GM21423 (cell line): ENCODE results near the gene XIRP2.

ENCODE experiments used
- ATAC-seq: cut with Tn5 transposase; IDR thresholded peaks from one replicate; pipeline ENCODE4 v1.9.1; 2021; ENCODE audit warnings: mild to moderate bottlenecking, moderate library complexity; ENCODE audit not compliant: unreplicated experiment

XIRP2 gene

DNA sequence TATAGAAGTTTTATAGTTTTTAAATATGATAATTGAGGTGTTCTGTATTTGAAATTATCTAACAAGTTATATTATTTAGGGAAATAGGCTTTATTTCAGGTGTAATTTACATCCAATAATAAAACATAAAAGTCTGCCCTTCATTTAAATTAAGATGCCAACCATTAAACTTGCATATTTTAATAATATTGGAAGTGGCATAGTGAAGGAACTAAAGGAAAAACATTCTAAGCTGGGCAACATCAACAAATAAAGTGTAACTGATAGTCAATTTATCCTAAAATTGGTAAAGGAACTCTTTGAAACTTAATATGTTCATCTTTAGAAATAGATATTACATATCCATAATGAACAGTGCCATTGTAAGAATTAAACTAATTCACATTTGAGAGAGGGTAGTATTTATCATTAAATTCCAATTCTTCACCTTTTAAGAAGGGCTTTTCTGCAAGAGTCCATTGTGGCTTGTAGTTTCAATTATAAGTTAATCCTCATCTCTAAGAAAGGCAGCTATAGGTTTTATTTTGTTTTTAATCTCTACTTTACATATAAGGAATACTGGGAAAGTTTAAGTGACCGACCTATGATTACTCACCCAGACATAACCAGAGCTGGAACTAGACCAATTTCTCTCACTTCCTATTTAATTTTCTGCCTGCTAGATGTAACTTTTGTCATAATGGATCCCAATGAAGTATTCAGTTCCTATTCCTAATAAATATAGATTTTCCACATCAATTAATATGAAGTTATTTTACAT, 401.6 kb downstream of the XIRP2 start:
- ATAC-seq: no peak

- ATAC-seq: peak; percentile 100
Observed at GRCh38 chr2:167292430-167293171, 404.3 kb downstream of the XIRP2 start, which contains the start of gene B3GALT1. Gene B3GALT1, plus strand, starts transcription at chr2:167293001.

GRCh38 chr2:167293172-167293781, 405.0 kb downstream of the XIRP2 start:
- no peak for ATAC-seq

- ATAC-seq: no peak
Observed at GRCh38 chr2:167293943-167294775, 405.9 kb downstream of the XIRP2 start.

- no peak for ATAC-seq
Observed at GRCh38 chr2:167294776-167295140, 406.5 kb downstream of the XIRP2 start.

DNA sequence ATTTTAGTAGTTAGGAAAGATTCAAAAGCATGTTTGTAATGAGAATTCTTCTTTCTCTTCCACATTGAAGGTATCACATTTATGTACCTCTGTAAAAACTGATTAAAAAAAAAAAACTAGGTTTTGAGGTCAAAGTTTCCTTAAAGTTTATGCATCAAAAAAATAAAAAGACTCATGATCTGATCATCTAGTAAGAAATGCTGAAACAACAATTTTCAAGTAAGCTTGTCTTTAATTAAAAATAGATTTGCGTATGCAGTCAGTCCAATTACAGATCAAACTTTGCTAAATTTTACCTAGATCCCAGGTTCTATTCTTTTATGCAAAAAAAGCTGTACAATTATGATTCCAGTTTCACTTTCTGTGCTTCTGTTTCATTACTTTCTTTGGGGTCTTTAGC, 409.0 kb downstream of the XIRP2 start:
- no peak for ATAC-seq

DNA sequence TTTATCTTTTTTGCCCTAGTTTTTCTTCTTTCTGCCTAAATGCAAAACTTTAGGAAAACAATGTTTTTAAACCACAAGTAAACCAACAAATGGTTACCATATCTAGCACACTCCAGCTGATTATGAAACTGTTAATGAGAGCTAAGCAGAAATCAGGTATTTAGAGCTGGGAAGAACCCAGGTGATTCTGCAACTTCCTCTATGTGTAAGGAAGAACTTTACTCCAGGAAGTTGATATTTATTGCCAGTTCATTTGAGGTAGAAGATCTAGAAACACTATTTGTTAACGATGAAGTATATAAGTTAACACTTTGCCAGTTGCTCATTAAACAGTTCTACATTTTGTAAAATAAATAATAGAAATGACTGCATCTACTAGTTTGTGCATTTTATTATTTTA, 409.7 kb downstream of the XIRP2 start:
- ATAC-seq: no peak
